Spleen (tissue), 11 donors: ENCODE data around the gene RHOBTB3. TPM values are rescaled to one million over a fixed set of nuclear protein-coding genes. Genes with fewer than 3 reads are reported as not detected.

Source experiments
- DNase-seq: peaks from one replicate; pipeline ENCODE4 v3.0.0-alpha.2; 2020
- H3K27ac ChIP-seq, 8 donors: fragments of 200-600 bp; sonication (generic) in 7 of 8; 1 replicate in 4 of 8; 2 replicates in 4 of 8; pipeline versions ENCODE4 v1.5.0 to v1.8.0; 2016 to 2021; ENCODE audit warnings: inconsistent platforms in 4 of 8, mild to moderate bottlenecking in 4 of 8, moderate library complexity in 1 of 8
- H3K27me3 ChIP-seq, 7 donors: fragments of 200-600 bp; sonication (generic) in 6 of 7; replicated peaks in 1 of 7; 1 replicate in 4 of 7; 2 replicates in 3 of 7; pipeline versions ENCODE4 v1.5.0 to v1.8.0; 2016 to 2021; ENCODE audit warnings: inconsistent platforms in 3 of 7, mild to moderate bottlenecking in 1 of 7
- H3K36me3 ChIP-seq, 6 donors: fragments of 200-600 bp; sonication (generic) in 5 of 6; 1 replicate in 4 of 6; 2 replicates in 2 of 6; pipeline versions ENCODE4 v1.5.0 to v1.8.0; 2016 to 2021; ENCODE audit warnings: inconsistent platforms in 2 of 6
- H3K4me1 ChIP-seq, 6 donors: fragments of 200-600 bp; sonication (generic) in 5 of 6; 1 replicate in 3 of 6; 2 replicates in 3 of 6; pipeline versions ENCODE4 v1.5.0 to v1.8.0; 2016 to 2021; ENCODE audit warnings: inconsistent platforms in 3 of 6
- H3K4me3 ChIP-seq, 8 donors: fragments of 200-600 bp; sonication (generic) in 7 of 8; 1 replicate in 4 of 8; 2 replicates in 4 of 8; pipeline versions ENCODE4 v1.5.0 to v1.8.0; 2016 to 2021; ENCODE audit warnings: inconsistent platforms in 4 of 8, mild to moderate bottlenecking in 4 of 8, moderate library complexity in 2 of 8
- H3K9me3 ChIP-seq, 8 donors: fragments of 200-600 bp; sonication (generic) in 7 of 8; 1 replicate in 4 of 8; 2 replicates in 4 of 8; pipeline versions ENCODE4 v1.5.0 to v1.8.0; 2016 to 2021; ENCODE audit warnings: inconsistent platforms in 4 of 8
- CTCF ChIP-seq, 11 experiments: fragments of 200-600 bp in 7 of 11; fragments of 450-650 bp in 4 of 11; sonication (generic) in 4 of 11; IDR thresholded peaks in 8 of 11; conservative IDR thresholded peaks in 3 of 11; 1 replicate in 7 of 11; 2 replicates in 4 of 11; pipeline versions ENCODE4 v1.4.0 to v1.8.0; 2016 to 2021; ENCODE audit warnings: antibody characterized with exemption in 11 of 11, inconsistent platforms in 4 of 11, mild to moderate bottlenecking in 1 of 11
- POLR2A ChIP-seq, 3 donors: fragments of 450-650 bp; IDR thresholded peaks; one replicate each; pipeline ENCODE4 v1.5.1; 2017; ENCODE audit warnings: antibody characterized with exemption in 3 of 3, mild to moderate bottlenecking in 1 of 3
- POLR2AphosphoS5 ChIP-seq, 3 donors: sonication (generic); formaldehyde crosslinking; IDR thresholded peaks; one replicate each; pipeline ENCODE4 v1.5.1; 2017; ENCODE audit warnings: antibody characterized with exemption in 3 of 3
- WGBS, 5 donors: extraction: QIAGEN DNeasy Blood & Tissue Kit in 3 of 5; methylation state at CpG; one replicate each; pipeline versions ENCODE4 v1.1.5 to v1.1.7; 2013 to 2018; 5-methylcytosine and 5-hydroxymethylcytosine counted together
- intact Hi-C: fragments of 100-400 bp; cut with DNase I; formaldehyde crosslinking; loops from one replicate; pipeline ENCODE4 v1.15.0; 2023; ENCODE audit warnings: low total_unique reads
- polyA plus RNA-seq, 3 donors: library from polyadenylated mRNA; stranded (reverse); fragments of 200-250 nt; gene quantifications; one replicate each; pipeline ENCODE4 v1.2.1, GENCODE V29; 2013
- total RNA-seq, 7 donors: library from RNA; depleted of rRNA in 3 of 7; stranded (reverse); fragments of >200 nt in 3 of 7; fragmentation: NEBNext Ultra II Directional in 4 of 7; extraction: Animal tissue kit (Norgen Biotek cat#: 25700) in 4 of 7; gene quantifications; one replicate each; pipeline versions ENCODE4 v1.1.0 to v1.2.1, GENCODE V29; 2016 to 2021
- donor health status: healthy with polysubstance abuse.
- donor health status: DM: no; HTN: no; CAD: no; lungs with moderate emphysema.
- donor health status: DM: no; HTN: no; CAD: no.
- donor health status: Bipolar disorder and iron deficiency.
- donor health status: healthy.
- donor health status: DM: no; HTN: no; CAD: no.
- donor health status: DM: yes; HTN: yes; CAD: no.

RHOBTB3 gene
- total and polyA plus RNA-seq, 10 donors = 4.5 to 71.1 (median 38.4) TPM

GRCh38 chr5:95797301-95797700, 66.2 kb downstream of the RHOBTB3 start:
- no peak overlapping the region for H3K4me3 ChIP-seq
- intact Hi-C loops = no loop called here
- H3K27me3 ChIP-seq = no peaks in the 10 kb centered on the region
- H3K9me3 ChIP-seq = no peaks in the 10 kb centered on the region
- H3K4me1 ChIP-seq = peaks cover 0 to 6% (median 0%) of the 10 kb centered on the region in 6 donors
- TF ChIP-seq POLR2A (IDR thresholded peaks at IDR 0.05) (no peak), CTCF (IDR thresholded peaks at IDR 0.05 in 8 of 11, conservative IDR thresholded peaks at IDR 0.05 in 3 of 11) (no peak), POLR2AphosphoS5 (IDR thresholded peaks at IDR 0.05) (no peak)
- DNase-seq = no peak
- no peak overlapping the region for H3K27ac ChIP-seq
- peaks cover 0 to 33% (median 0%) of the 10 kb centered on the region in 6 donors for H3K36me3 ChIP-seq
- 90 to 98% (median 94%) methylated on average over 3 of the region's 3 CpGs for WGBS, 5 donors

GRCh38 chr5:95798048-95798447, 66.9 kb downstream of the RHOBTB3 start:
- H3K27me3 ChIP-seq = no peaks in the 10 kb centered on the region
- peaks cover 0 to 6% (median 0%) of the 10 kb centered on the region in 6 donors for H3K4me1 ChIP-seq
- intact Hi-C loops = no loop called here
- no peak for DNase-seq
- TF ChIP-seq POLR2AphosphoS5 (IDR thresholded peaks at IDR 0.05) = no peak
- TF ChIP-seq POLR2A (IDR thresholded peaks at IDR 0.05) = no peak
- no peak for TF ChIP-seq CTCF (IDR thresholded peaks at IDR 0.05 in 8 of 11, conservative IDR thresholded peaks at IDR 0.05 in 3 of 11)
- no peak overlapping the region for H3K27ac ChIP-seq
- WGBS, 5 donors = 80 to 93% (median 91%) methylated on average over 2 of the region's 2 CpGs
- no peak overlapping the region for H3K4me3 ChIP-seq
- H3K36me3 ChIP-seq = peaks cover 0 to 30% (median 0%) of the 10 kb centered on the region in 6 donors
- no peaks in the 10 kb centered on the region for H3K9me3 ChIP-seq

- DNase-seq = no peak
- no peaks in the 10 kb centered on the region for H3K27me3 ChIP-seq
- H3K9me3 ChIP-seq = no peaks in the 10 kb centered on the region
- no peak overlapping the region for H3K27ac ChIP-seq
- H3K4me3 ChIP-seq = no peak overlapping the region
- intact Hi-C loops = no loop called here
- TF ChIP-seq POLR2A (IDR thresholded peaks at IDR 0.05) (no peak), POLR2AphosphoS5 (IDR thresholded peaks at IDR 0.05) (no peak), CTCF (IDR thresholded peaks at IDR 0.05 in 8 of 11, conservative IDR thresholded peaks at IDR 0.05 in 3 of 11) (no peak)
- peaks cover 0 to 27% (median 0%) of the 10 kb centered on the region in 6 donors for H3K36me3 ChIP-seq
- peaks cover 0 to 6% (median 0%) of the 10 kb centered on the region in 6 donors for H3K4me1 ChIP-seq
Observed at GRCh38 chr5:95798545-95798944, 67.4 kb downstream of the RHOBTB3 start.

- 90 to 98% (median 96%) methylated on average over 4 of the region's 4 CpGs for WGBS, 5 donors
- intact Hi-C loops = no loop called here
- Histone ChIP-seq H3K4me1 (peaks cover 0 to 6% (median 0%) of the 10 kb centered on the region in 6 donors), H3K9me3 (no peaks in the 10 kb centered on the region), H3K4me3 (no peak overlapping the region), H3K36me3 (peaks cover 0 to 20% (median 0%) of the 10 kb centered on the region in 6 donors), H3K27me3 (no peaks in the 10 kb centered on the region), H3K27ac (no peak overlapping the region)
- no peak for TF ChIP-seq POLR2A (IDR thresholded peaks at IDR 0.05)
- no peak for TF ChIP-seq POLR2AphosphoS5 (IDR thresholded peaks at IDR 0.05)
- no peak for TF ChIP-seq CTCF (IDR thresholded peaks at IDR 0.05 in 8 of 11, conservative IDR thresholded peaks at IDR 0.05 in 3 of 11)
- no peak for DNase-seq
Observed at GRCh38 chr5:95799191-95799835, 68.2 kb downstream of the RHOBTB3 start.
